ENCODE measurements around the gene ZFAND2B. TPM values are rescaled to one million over a fixed set of nuclear protein-coding genes. Genes with fewer than 3 reads are reported as not detected.

ZFAND2B gene
- total RNA-seq, 1 experiment from 2014 or later = 31.4 TPM

DNA sequence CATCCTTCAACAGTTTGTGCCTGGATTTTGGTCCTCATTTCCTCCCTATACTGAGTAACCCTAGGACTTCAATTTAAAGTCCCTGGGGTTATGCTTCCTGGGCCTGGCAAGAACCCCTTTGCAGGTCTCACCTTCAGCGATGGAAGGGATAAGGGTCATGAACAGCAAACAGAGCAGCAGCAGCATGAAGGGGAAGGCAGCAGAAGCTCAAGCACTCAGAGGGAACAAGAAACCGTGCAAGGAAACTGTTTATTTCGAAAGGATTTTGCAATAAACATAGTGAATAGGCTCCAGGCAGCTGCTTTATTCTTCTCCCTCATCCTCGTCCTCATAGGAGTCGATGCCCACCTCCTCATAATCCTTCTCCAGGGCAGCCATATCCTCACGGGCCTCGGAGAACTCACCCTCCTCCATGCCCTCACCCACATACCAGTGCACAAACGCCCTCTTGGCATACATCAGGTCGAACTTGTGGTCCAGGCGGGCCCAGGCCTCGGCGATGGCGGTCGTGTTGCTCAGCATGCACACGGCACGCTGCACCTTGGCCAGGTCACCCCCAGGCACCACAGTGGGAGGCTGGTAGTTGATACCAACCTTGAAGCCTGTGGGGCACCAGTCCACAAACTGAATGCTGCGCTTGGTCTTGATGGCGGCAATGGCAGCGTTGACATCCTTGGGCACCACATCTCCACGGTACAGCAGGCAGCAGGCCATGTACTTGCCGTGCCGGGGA lies 43.6 kb downstream of the ZFAND2B start:
- CTCF ChIA-PET = interaction anchor here (1.2 to 2.8 kb wide), 4 partner anchors 24 to 45 kb away, joined by 3 to 14 read pairs (median 10); partner anchors contain the start of gene DNAJB2
- H3K79me2 ChIP-seq (ENCODE audit: insufficient read depth, low read length) = peaks cover 35% of the 10 kb centered on the region; the same call in 1 of the 2 replicates
- ATAC-seq (no peak), DNase-seq (ENCODE audit: low read depth, low spot score) (no peak)
- peak overlapping the region; percentile 38; the same call in 1 of the 2 replicates for H3K9ac ChIP-seq (ENCODE audit: low read length)
- H3K4me3 ChIP-seq (replicated peaks in 1 of 2; ENCODE audit: low read depth in 1 of 2, low read length in 2 of 2) = no peak overlapping the region
- H4K20me1 ChIP-seq (ENCODE audit: insufficient read depth) = no peaks in the 10 kb centered on the region
- peak overlapping the region; percentile 69 for H3K4me2 ChIP-seq (ENCODE audit: low read length)
- H3K9me2 ChIP-seq (ENCODE audit: insufficient read depth) = no peaks in the 10 kb centered on the region
- no peaks in the 10 kb centered on the region for H3K9me3 ChIP-seq (ENCODE audit: control insufficient read depth in 1 of 2, insufficient read depth in 1 of 2, low read depth in 1 of 2, low read length in 2 of 2)
- POLR2A ChIA-PET = interaction anchor here (1.2 to 1.8 kb wide), 7 partner anchors 21 to 45 kb away, joined by 3 to 8 read pairs (median 4); partner anchors contain the start of genes ANKZF1, ATG9A, DNAJB2 and ZFAND2B
- peaks cover 5% of the 10 kb centered on the region; the same call in 1 of the 2 replicates for H3K27me3 ChIP-seq (ENCODE audit: insufficient read depth, low read length)
- RAD21 ChIA-PET (ENCODE audit: low non-redundant PET in 1 of 2, low total read pairs in 2 of 2, uncharacterized antibody in 2 of 2, unreplicated experiment in 2 of 2) = no interaction called here
- H3K27ac ChIP-seq (ENCODE audit: low read depth, low read length) = peak overlapping the region; percentile 63
- no peak for TF ChIP-seq TCF7L2 (IDR thresholded peaks at IDR 0.05; ENCODE audit: borderline replicate concordance, extremely low read depth, insufficient read depth, insufficient read length)
- TF ChIP-seq SIN3A (IDR thresholded peaks at IDR 0.05; ENCODE audit: low read depth) = no peak
- no peak for TF ChIP-seq JUND (IDR thresholded peaks at IDR 0.05)
- no peak for TF ChIP-seq REST (IDR thresholded peaks at IDR 0.05; ENCODE audit: low read depth)
- TF ChIP-seq, protein P1, sequence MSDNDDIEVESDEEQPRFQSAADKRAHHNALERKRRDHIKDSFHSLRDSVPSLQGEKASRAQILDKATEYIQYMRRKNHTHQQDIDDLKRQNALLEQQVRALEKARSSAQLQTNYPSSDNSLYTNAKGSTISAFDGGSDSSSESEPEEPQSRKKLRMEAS (IDR thresholded peaks at IDR 0.05) = no peak
- TF ChIP-seq POLR2A (IDR thresholded peaks at IDR 0.05; ENCODE audit: borderline replicate concordance, extremely low read depth, insufficient read depth, insufficient read length) = no peak
- TF ChIP-seq ELF1 (IDR thresholded peaks at IDR 0.05; ENCODE audit: borderline replicate concordance, low read depth) = no peak
- no peak for TF ChIP-seq ZNF274 (IDR thresholded peaks at IDR 0.05; ENCODE audit: low read depth, low read length)
- no peak for TF ChIP-seq EZH2 (IDR thresholded peaks at IDR 0.05)
- TF ChIP-seq, protein P2, sequence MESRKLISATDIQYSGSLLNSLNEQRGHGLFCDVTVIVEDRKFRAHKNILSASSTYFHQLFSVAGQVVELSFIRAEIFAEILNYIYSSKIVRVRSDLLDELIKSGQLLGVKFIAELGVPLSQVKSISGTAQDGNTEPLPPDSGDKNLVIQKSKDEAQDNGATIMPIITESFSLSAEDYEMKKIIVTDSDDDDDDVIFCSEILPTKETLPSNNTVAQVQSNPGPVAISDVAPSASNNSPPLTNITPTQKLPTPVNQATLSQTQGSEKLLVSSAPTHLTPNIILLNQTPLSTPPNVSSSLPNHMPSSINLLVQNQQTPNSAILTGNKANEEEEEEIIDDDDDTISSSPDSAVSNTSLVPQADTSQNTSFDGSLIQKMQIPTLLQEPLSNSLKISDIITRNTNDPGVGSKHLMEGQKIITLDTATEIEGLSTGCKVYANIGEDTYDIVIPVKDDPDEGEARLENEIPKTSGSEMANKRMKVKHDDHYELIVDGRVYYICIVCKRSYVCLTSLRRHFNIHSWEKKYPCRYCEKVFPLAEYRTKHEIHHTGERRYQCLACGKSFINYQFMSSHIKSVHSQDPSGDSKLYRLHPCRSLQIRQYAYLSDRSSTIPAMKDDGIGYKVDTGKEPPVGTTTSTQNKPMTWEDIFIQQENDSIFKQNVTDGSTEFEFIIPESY (IDR thresholded peaks at IDR 0.05; ENCODE audit: extremely low read depth, insufficient replicate concordance, low read length) = no peak
- intact Hi-C loops (cut with micrococcal nuclease) = no loop called here
- BruUV-seq (replicated peaks) = no TSS peak
- no peak overlapping the region for H2AFZ ChIP-seq (ENCODE audit: low read depth, low read length, poor library complexity, severe bottlenecking)
- H3K4me1 ChIP-seq (ENCODE audit: control insufficient read depth in 1 of 2, insufficient read depth in 2 of 2, low read length in 2 of 2) = peaks cover 39 to 71% of the 10 kb centered on the region in 2 experiments
- peaks cover 3 to 5% of the 10 kb centered on the region in 2 experiments; a peak in 2 of 4 replicates for H3K36me3 ChIP-seq (ENCODE audit: control insufficient read depth in 1 of 2, insufficient read depth in 2 of 2, low read length in 2 of 2)
